Motor neuron (in vitro differentiated cells): ENCODE results near the gene DCLK1. TPM values are rescaled to one million over a fixed set of nuclear protein-coding genes. Genes with fewer than 3 reads are reported as not detected.

ENCODE experiments used
- ATAC-seq, 8 experiments: fragments of 200-7000 bp; cut with Tn5 transposase; replicated peaks in 6 of 8; 2 replicates each; pipeline ENCODE4 v1.8.0; 2021; ENCODE audit warnings: mild to moderate bottlenecking in 8 of 8, moderate library complexity in 8 of 8
- H3K27ac ChIP-seq, 2 donors: fragments of 250-450 bp; sonication (Bioruptor Pico); 2 replicates each; pipeline ENCODE4 v1.9.0; 2021; ENCODE audit warnings: antibody characterized with exemption in 2 of 2, mild to moderate bottlenecking in 2 of 2, moderate library complexity in 1 of 2
- H3K4me1 ChIP-seq, 2 donors: fragments of 250-450 bp; sonication (Bioruptor Pico); replicated peaks in 1 of 2; 2 replicates each; pipeline ENCODE4 v1.6.1; 2021; ENCODE audit warnings: antibody characterized with exemption in 2 of 2, mild to moderate bottlenecking in 2 of 2, moderate library complexity in 1 of 2
- H3K4me3 ChIP-seq, 5 donors: fragments of 250-450 bp; sonication (Bioruptor Pico); 2 replicates each; pipeline ENCODE4 v1.9.0; 2021; ENCODE audit warnings: antibody characterized with exemption in 5 of 5, mild to moderate bottlenecking in 5 of 5, moderate library complexity in 4 of 5
- WGBS, 10 experiments: fragments of 450-650 bp; shearing (Covaris generic); methylation state at CpG; one replicate each; pipeline ENCODE4 v1.0.0; 2022; 5-methylcytosine and 5-hydroxymethylcytosine counted together
- in situ Hi-C, 9 experiments: fragments of 400-800 bp; cut with MboI; loops; one replicate each; pipeline ENCODE4 v1.15.0; 2021; ENCODE audit warnings: low sequenced_read_pairs in 9 of 9, low pct_unique_long_range_greater_than_20kb in 2 of 9; ENCODE audit not compliant: unreplicated experiment in 9 of 9
- total RNA-seq, 8 experiments: library from RNA; unstranded; fragments of 300-600 nt; gene quantifications; 2 replicates each; pipeline versions ENCODE4 v1.2.3 to v1.2.4, GENCODE V29; 2022

Gene DCLK1
- total RNA-seq, 8 experiments from 2014 or later, result 25.3 to 117 (median 58.2) TPM

GRCh38 chr13:35761440-35762252, 369.5 kb downstream of the DCLK1 start:
- no peak overlapping the region for H3K27ac ChIP-seq
- no peak for ATAC-seq
- in situ Hi-C loops, result no loop called here
- WGBS, 10 experiments, result 40 to 100% methylated on average over 1 to 2 of the region's 2 CpGs; no CpG with 5 or more reads in 8 of the 10 experiments
- H3K4me3 ChIP-seq, result no peak overlapping the region
- H3K4me1 ChIP-seq, result peaks cover 14 to 21% of the 10 kb centered on the region in 2 donors

DNA sequence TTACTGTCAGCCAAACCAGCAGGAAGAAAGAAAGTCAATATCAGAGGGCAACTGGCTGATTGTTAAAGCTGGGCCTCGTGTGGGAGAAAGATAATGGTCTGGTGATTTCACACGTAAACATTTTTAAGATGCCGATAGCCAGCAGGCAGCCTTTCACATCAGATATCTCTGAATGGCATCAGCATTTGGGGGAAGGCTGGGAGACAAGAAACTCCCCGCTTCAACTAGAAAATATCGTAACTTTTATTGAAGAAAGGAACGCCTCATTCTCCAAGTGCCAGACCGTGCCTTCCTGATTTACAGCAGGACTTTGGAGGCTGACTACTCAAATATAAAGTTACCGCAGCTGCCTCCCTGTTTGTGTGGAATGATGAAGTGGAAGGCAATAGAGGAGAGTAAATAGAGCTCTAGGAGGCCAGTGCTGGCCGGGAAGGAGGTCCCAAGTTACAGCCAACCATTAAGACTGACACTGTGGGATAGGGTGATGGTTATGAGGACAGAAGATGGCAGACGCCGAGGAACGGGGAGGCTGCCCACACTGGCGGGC, 370.4 kb downstream of the DCLK1 start:
- ATAC-seq, result peak in 3 of 8 experiments; percentile 71 to 93 (median 75)
- 0 to 96% (median 73%) methylated on average over 1 to 11 of the region's 13 CpGs; no CpG with 5 or more reads in 1 of the 10 experiments for WGBS, 10 experiments
- H3K4me3 ChIP-seq, result no peak overlapping the region
- no peak overlapping the region for H3K27ac ChIP-seq
- in situ Hi-C loops, result no loop called here
- peaks cover 14 to 19% of the 10 kb centered on the region in 2 donors for H3K4me1 ChIP-seq

DNA sequence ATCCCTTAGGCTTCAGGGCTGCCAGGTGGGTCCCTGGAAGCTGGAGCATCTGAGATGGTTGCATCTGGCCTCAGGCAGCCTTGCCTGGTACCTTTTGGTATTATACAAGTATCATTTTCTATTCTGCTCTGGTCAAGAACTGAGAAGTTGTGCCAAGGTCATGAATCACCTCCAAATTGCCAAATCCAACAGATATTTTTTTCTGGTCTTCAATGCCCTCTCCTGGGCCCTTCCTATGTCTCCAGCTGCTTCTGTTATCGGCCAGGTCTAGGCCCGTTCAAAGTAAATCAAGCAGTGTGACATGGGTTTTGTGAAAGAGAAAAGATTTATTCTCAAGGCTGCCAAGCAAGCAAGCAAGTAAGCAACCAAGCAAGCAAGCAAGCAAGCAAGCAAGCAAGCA, 383.6 kb downstream of the DCLK1 start:
- Histone ChIP-seq H3K4me3 (no peak overlapping the region), H3K4me1 (no peaks in the 10 kb centered on the region), H3K27ac (no peak overlapping the region)
- WGBS, 10 experiments, result 17 to 93% (median 80%) methylated on average over 1 to 2 of the region's 2 CpGs; no CpG with 5 or more reads in 3 of the 10 experiments
- ATAC-seq, result no peak
- in situ Hi-C loops, result no loop called here

- no peak overlapping the region for H3K27ac ChIP-seq
- no peak overlapping the region for H3K4me3 ChIP-seq
- 27 to 100% (median 63%) methylated on average over 1 to 9 of the region's 9 CpGs; no CpG with 5 or more reads in 1 of the 10 experiments for WGBS, 10 experiments
- H3K4me1 ChIP-seq, result no peaks in the 10 kb centered on the region
- ATAC-seq, result peak in 3 of 8 experiments; percentile 38 to 68 (median 45)
- in situ Hi-C loops, result no loop called here
Observed at GRCh38 chr13:35744566-35745178, 386.5 kb downstream of the DCLK1 start.

- in situ Hi-C loops, result no loop called here
- no peaks in the 10 kb centered on the region for H3K4me1 ChIP-seq
- 29 to 100% (median 60%) methylated on average over 1 to 2 of the region's 2 CpGs; no CpG with 5 or more reads in 4 of the 10 experiments for WGBS, 10 experiments
- H3K27ac ChIP-seq, result no peak overlapping the region
- no peak for ATAC-seq
- H3K4me3 ChIP-seq, result no peak overlapping the region
Observed at GRCh38 chr13:35744144-35744543, 387.0 kb downstream of the DCLK1 start.

GRCh38 chr13:35743165-35743564, 388.0 kb downstream of the DCLK1 start:
- 71 to 100% (median 90%) methylated on average over 2 to 3 of the region's 3 CpGs; no CpG with 5 or more reads in 4 of the 10 experiments for WGBS, 10 experiments
- Histone ChIP-seq H3K27ac (no peak overlapping the region), H3K4me1 (no peaks in the 10 kb centered on the region), H3K4me3 (no peak overlapping the region)
- no peak for ATAC-seq
- in situ Hi-C loops, result no loop called here

- no peak overlapping the region for H3K27ac ChIP-seq
- ATAC-seq, result no peak
- in situ Hi-C loops, result no loop called here
- H3K4me1 ChIP-seq, result no peaks in the 10 kb centered on the region
- WGBS, 10 experiments, result 83 to 100% (median 92%) methylated on average over 1 to 5 of the region's 5 CpGs; no CpG with 5 or more reads in 2 of the 10 experiments
- H3K4me3 ChIP-seq, result no peak overlapping the region
Observed at GRCh38 chr13:35741657-35742056, 389.5 kb downstream of the DCLK1 start.

- in situ Hi-C loops, result no loop called here
- no peak for ATAC-seq
- 22 to 50% (median 41%) methylated on average over 2 of the region's 2 CpGs; no CpG with 5 or more reads in 2 of the 10 experiments for WGBS, 10 experiments
Observed at GRCh38 chr13:35736876-35737275, 394.3 kb downstream of the DCLK1 start.

DNA sequence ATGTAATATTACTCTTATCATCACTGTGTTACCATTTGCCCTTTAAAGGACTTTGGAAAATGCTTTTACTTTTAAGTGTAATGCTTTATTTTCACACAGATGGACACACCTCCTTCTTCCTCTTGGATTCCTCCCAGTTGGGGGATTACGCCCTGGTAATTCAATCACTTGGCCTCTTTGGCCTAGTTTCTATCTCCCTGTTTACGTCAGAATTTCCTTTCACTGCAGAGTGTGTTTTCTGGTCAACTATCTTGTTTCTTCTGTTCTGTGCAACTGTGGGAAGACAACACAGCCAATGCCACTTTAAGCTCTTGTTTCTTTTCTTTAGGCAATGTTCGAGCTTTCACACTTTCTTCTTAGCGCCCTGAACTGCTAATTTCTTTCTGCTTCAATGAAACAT, 397.4 kb downstream of the DCLK1 start:
- 39 to 96% (median 72%) methylated on average over 3 to 4 of the region's 4 CpGs for WGBS, 10 experiments
- H3K4me3 ChIP-seq, result no peak overlapping the region
- in situ Hi-C loops, result no loop called here
- H3K27ac ChIP-seq, result no peak overlapping the region
- no peaks in the 10 kb centered on the region for H3K4me1 ChIP-seq
- ATAC-seq, result peak in 1 of 8 experiments; percentile 15

More at GRCh38 chr13:35736876-35737275, 394.3 kb downstream of the DCLK1 start:
- no peaks in the 10 kb centered on the region for H3K4me1 ChIP-seq
- H3K4me3 ChIP-seq, result no peak overlapping the region
- no peak overlapping the region for H3K27ac ChIP-seq

- 49 to 100% (median 94%) methylated on average over 1 to 4 of the region's 4 CpGs; no CpG with 5 or more reads in 2 of the 10 experiments for WGBS, 10 experiments
- in situ Hi-C loops, result no loop called here
- Histone ChIP-seq H3K4me3 (no peak overlapping the region), H3K27ac (no peak overlapping the region), H3K4me1 (no peaks in the 10 kb centered on the region)
- ATAC-seq, result no peak
Observed at GRCh38 chr13:35732565-35732964, 398.6 kb downstream of the DCLK1 start.

- in situ Hi-C loops, result no loop called here
Observed at GRCh38 chr13:35731471-35731870, 399.7 kb downstream of the DCLK1 start.

GRCh38 chr13:35729926-35730627, 401.1 kb downstream of the DCLK1 start:
- no peak for ATAC-seq
- Histone ChIP-seq H3K4me1 (no peaks in the 10 kb centered on the region), H3K27ac (no peak overlapping the region), H3K4me3 (no peak overlapping the region)
- 40 to 90% (median 83%) methylated on average over 1 to 5 of the region's 5 CpGs; no CpG with 5 or more reads in 2 of the 10 experiments for WGBS, 10 experiments
- in situ Hi-C loops, result no loop called here

More at GRCh38 chr13:35731471-35731870, 399.7 kb downstream of the DCLK1 start:
- no peak overlapping the region for H3K4me3 ChIP-seq
- no peak for ATAC-seq
- no peak overlapping the region for H3K27ac ChIP-seq
- whole genome bisulfite sequencing, 10 experiments, result 83 to 100% (median 100%) methylated on average over 1 to 2 of the region's 4 CpGs; no CpG with 5 or more reads in 5 of the 10 experiments
- H3K4me1 ChIP-seq, result no peaks in the 10 kb centered on the region
